CD4-positive, alpha-beta T cell treated with Interleukin-6 for 4 hours (primary cell): ENCODE data around the gene WDR45B.

Experiments used
- DNase-seq: peaks from one replicate; pipeline ENCODE4 v3.0.0-alpha.2; 2020; ENCODE audit warnings: mixed read lengths

WDR45B gene

GRCh38 chr17:82648165-82648668, at the start of gene WDR45B:
Gene WDR45B (minus strand): TSS chr17:82648444. CDS start chr17:82648340, 104 bp downstream.
- peak; percentile 95 for DNase-seq

- no peak for DNase-seq
These were observed 49.5 kb upstream of the WDR45B start for GRCh38 chr17:82697808-82698064.

- DNase-seq, result peak; percentile 13
These were observed 48.9 kb upstream of the WDR45B start for GRCh38 chr17:82696916-82697807.

GRCh38 chr17:82696259-82696658, 48.0 kb upstream of the WDR45B start:
- no peak for DNase-seq

- DNase-seq, result no peak
These were observed 46.4 kb upstream of the WDR45B start for GRCh38 chr17:82694647-82695046.

- no peak for DNase-seq
These were observed 45.1 kb upstream of the WDR45B start for GRCh38 chr17:82693168-82693867.

- no peak for DNase-seq
These were observed 44.0 kb upstream of the WDR45B start for GRCh38 chr17:82692268-82692667.

GRCh38 chr17:82691714-82692113, 43.5 kb upstream of the WDR45B start:
- DNase-seq, result no peak

- DNase-seq, result no peak
These were observed 42.7 kb upstream of the WDR45B start for GRCh38 chr17:82690786-82691489.

GRCh38 chr17:82689077-82689476, 40.8 kb upstream of the WDR45B start:
- DNase-seq, result no peak

- no peak for DNase-seq
These were observed 39.6 kb upstream of the WDR45B start for GRCh38 chr17:82687871-82688270.

GRCh38 chr17:82687375-82687861, 39.2 kb upstream of the WDR45B start:
- no peak for DNase-seq

- DNase-seq, result no peak
These were observed 38.4 kb upstream of the WDR45B start for GRCh38 chr17:82686366-82687324.

GRCh38 chr17:82685291-82685690, 37.0 kb upstream of the WDR45B start:
- no peak for DNase-seq

GRCh38 chr17:82684228-82684841, 36.1 kb upstream of the WDR45B start:
- DNase-seq, result no peak

- DNase-seq, result no peak
These were observed 35.3 kb upstream of the WDR45B start for GRCh38 chr17:82683534-82683933.

- no peak for DNase-seq
These were observed 33.3 kb upstream of the WDR45B start for GRCh38 chr17:82681547-82681946.

GRCh38 chr17:82679586-82680465, 31.6 kb upstream of the WDR45B start:
- DNase-seq, result no peak

GRCh38 chr17:82678265-82678891, 30.1 kb upstream of the WDR45B start:
- DNase-seq, result no peak

GRCh38 chr17:82677353-82677925, 29.2 kb upstream of the WDR45B start:
- no peak for DNase-seq
